HFFc6 (cell line): ENCODE results near the gene BAZ2B. TPM values are rescaled to one million over a fixed set of nuclear protein-coding genes. Genes with fewer than 3 reads are reported as not detected.

Source experiments
- DNase-seq: peaks from one replicate; pipeline ENCODE4 v3.0.0-alpha.2; 2018
- H3K27ac Mint-ChIP-seq: 2 replicates; pipeline ENCODE4 v1.8.0; 2020; ENCODE audit warnings: mild to moderate bottlenecking, mixed read lengths
- H3K27me3 Mint-ChIP-seq: 2 replicates; pipeline ENCODE4 v1.8.0; 2021; ENCODE audit warnings: mild to moderate bottlenecking, moderate library complexity, mixed read lengths; ENCODE audit not compliant: insufficient read depth
- H3K36me3 Mint-ChIP-seq: 2 replicates; pipeline ENCODE4 v1.8.0; 2021; ENCODE audit warnings: low read depth, mixed read lengths
- H3K4me1 Mint-ChIP-seq: 2 replicates; pipeline ENCODE4 v1.8.0; 2020; ENCODE audit warnings: low read depth, mixed read lengths
- H3K4me3 Mint-ChIP-seq: 2 replicates; pipeline ENCODE4 v1.8.0; 2020; ENCODE audit warnings: mild to moderate bottlenecking, moderate library complexity, mixed read lengths
- H3K9me3 Mint-ChIP-seq: 2 replicates; pipeline ENCODE4 v1.8.0; 2020; ENCODE audit warnings: mild to moderate bottlenecking, mixed read lengths
- total RNA-seq, 6 experiments: library from RNA; stranded (reverse); fragmentation: NEBNext Ultra II Directional; extraction: Animal tissue kit (Norgen Biotek cat#: 25700); gene quantifications; 2 replicates in 1 of 6; 3 replicates in 5 of 6; pipeline ENCODE4 v1.2.3, GENCODE V29; 2021
- TF ChIP-seq, protein P1 (sequence below): fragments of 200-600 bp; sonication (generic); IDR thresholded peaks from 2 replicates; pipeline ENCODE4 v1.5.0; 2021; ENCODE audit warnings: antibody characterized with exemption, mild to moderate bottlenecking

The BAZ2B gene
- total RNA-seq, 6 experiments from 2014 or later: 18.6 to 23.7 (median 19.2) TPM

DNA sequence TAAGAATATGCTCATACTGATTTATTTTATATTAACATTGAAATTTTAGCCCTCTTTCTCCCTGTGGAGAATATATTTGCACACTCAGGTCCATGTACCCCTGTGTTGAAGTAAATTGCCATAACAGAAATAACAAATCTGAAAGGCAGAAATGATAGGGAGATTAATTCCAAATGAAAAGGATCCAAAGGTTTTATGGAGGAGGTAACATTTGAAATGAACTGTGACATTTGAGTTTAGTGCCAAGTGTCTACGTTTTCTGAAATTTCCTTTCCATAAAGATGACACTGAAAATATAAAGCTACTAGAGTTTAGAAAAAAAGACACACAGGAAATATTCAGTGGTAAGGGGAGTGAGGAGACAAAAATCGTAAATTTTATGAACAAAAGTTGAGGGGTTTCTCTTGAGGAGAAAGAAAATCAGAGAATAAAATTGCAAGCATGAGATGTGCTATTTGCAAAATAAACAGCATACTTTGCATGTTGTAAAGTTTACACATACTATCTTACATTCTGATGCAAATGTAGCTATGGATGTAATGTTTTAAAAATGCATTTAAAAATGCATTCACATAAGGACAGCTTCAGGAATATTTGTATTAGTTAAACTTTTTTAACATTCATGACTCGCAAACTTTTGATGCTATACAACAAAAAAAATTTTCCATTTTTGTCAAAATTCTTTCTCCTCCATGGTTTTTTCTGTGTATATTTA is 69.5 kb downstream of the BAZ2B start:
- Mint-ChIP-seq H3K4me3 (no peak overlapping the region), H3K27me3 (no peaks in the 10 kb centered on the region)
- DNase-seq: no peak

DNA sequence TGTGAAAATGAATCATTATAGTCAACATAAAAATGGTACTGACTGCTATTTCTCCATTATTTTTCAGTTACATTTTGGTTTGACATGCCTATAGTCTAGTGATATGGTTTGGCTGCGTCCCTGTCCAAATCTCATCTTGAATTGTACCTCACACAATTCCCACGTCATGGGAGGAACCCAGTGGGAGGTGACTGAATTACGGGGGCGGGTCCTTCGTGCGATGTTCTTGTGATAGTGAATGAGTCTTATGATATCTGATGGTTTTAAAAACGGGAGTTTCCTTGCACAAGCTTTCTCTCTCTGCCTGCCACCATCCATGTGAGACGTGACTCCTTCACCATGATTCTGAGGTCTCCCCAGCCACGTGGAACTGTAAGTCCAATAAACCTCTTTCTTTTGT is 70.3 kb downstream of the BAZ2B start:
- Mint-ChIP-seq H3K4me3 (no peak overlapping the region), H3K9me3 (peaks cover 7% of the 10 kb centered on the region), H3K27ac (no peak overlapping the region), H3K27me3 (no peaks in the 10 kb centered on the region), H3K4me1 (peaks cover 26% of the 10 kb centered on the region), H3K36me3 (peaks cover 22% of the 10 kb centered on the region)
- DNase-seq: no peak
- TF ChIP-seq, protein P1, sequence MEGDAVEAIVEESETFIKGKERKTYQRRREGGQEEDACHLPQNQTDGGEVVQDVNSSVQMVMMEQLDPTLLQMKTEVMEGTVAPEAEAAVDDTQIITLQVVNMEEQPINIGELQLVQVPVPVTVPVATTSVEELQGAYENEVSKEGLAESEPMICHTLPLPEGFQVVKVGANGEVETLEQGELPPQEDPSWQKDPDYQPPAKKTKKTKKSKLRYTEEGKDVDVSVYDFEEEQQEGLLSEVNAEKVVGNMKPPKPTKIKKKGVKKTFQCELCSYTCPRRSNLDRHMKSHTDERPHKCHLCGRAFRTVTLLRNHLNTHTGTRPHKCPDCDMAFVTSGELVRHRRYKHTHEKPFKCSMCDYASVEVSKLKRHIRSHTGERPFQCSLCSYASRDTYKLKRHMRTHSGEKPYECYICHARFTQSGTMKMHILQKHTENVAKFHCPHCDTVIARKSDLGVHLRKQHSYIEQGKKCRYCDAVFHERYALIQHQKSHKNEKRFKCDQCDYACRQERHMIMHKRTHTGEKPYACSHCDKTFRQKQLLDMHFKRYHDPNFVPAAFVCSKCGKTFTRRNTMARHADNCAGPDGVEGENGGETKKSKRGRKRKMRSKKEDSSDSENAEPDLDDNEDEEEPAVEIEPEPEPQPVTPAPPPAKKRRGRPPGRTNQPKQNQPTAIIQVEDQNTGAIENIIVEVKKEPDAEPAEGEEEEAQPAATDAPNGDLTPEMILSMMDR: no peak

More for the DNA sequence above, 69.5 kb downstream of the BAZ2B start:
- peaks cover 29% of the 10 kb centered on the region for H3K4me1 Mint-ChIP-seq
- no peak overlapping the region for H3K27ac Mint-ChIP-seq
- peaks cover 4% of the 10 kb centered on the region for H3K9me3 Mint-ChIP-seq
- TF ChIP-seq, protein P1: no peak
- peaks cover 17% of the 10 kb centered on the region for H3K36me3 Mint-ChIP-seq

- DNase-seq: no peak
- H3K4me3 Mint-ChIP-seq: no peak overlapping the region
- H3K27ac Mint-ChIP-seq: no peak overlapping the region
- peaks cover 22% of the 10 kb centered on the region for H3K36me3 Mint-ChIP-seq
- peaks cover 7% of the 10 kb centered on the region for H3K9me3 Mint-ChIP-seq
- TF ChIP-seq, protein P1: no peak
- no peaks in the 10 kb centered on the region for H3K27me3 Mint-ChIP-seq
- H3K4me1 Mint-ChIP-seq: peaks cover 23% of the 10 kb centered on the region
Observed at GRCh38 chr2:159545085-159545484, 71.3 kb downstream of the BAZ2B start.

DNA sequence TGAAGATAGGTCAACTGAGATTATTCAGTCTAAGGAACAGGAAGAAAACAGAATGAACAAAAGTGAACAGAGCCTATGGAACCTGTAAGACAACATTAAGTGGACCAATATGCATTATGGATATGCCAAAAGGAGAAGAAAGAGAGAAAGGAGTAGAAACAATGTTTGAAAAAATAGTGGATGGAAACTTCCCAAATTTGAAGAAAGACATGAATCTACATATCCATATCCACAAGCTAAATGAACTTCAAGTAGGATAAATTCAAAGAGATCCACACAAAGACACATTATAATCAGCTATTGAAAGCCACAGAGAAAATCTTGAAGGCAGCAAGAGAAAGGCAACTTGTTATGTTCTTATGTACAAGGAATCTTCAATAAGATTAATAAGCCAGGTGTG is 74.2 kb downstream of the BAZ2B start:
- Mint-ChIP-seq H3K27ac (no peak overlapping the region), H3K4me1 (peaks cover 6% of the 10 kb centered on the region), H3K4me3 (no peak overlapping the region), H3K27me3 (no peaks in the 10 kb centered on the region), H3K9me3 (peaks cover 7% of the 10 kb centered on the region), H3K36me3 (peaks cover 17% of the 10 kb centered on the region)
- no peak for DNase-seq
- TF ChIP-seq, protein P1: no peak

DNA sequence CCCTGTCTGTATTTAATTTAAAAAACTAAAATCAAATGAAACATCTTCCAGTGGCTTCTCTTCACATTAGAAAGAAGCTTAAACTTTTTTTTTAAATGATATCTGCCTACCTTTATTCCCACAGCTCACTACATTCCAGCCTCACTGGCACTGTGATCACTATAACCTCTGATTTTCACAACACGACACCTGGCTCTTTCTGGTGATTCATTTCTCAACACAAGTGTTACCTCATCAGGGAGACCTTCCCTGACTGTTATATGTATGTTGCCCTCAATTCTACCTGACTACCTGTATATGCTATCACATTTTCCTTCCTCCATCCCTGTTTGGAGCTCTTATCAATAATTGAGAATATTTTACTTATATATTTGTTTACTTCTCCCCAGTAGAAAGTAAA is 76.6 kb downstream of the BAZ2B start:
- peaks cover 17% of the 10 kb centered on the region for H3K36me3 Mint-ChIP-seq
- no peaks in the 10 kb centered on the region for H3K4me1 Mint-ChIP-seq

More for the DNA sequence above, 76.6 kb downstream of the BAZ2B start:
- no peak for DNase-seq
- TF ChIP-seq, protein P1: no peak
- Mint-ChIP-seq H3K27me3 (no peaks in the 10 kb centered on the region), H3K9me3 (peaks cover 7% of the 10 kb centered on the region), H3K27ac (no peak overlapping the region), H3K4me3 (no peak overlapping the region)
